HCT116 (cell line): ENCODE results near the gene XK. TPM values are rescaled to one million over a fixed set of nuclear protein-coding genes. Genes with fewer than 3 reads are reported as not detected.
A peak's percentile ranks its signal among the peaks of the same experiment; 100 is the strongest.

Experiments
- ATAC-seq: fragments of 200-7000 bp; cut with Tn5 transposase; 2 replicates; pipeline ENCODE4 v1.9.1; 2020; ENCODE audit warnings: mild to moderate bottlenecking, moderate library complexity
- BruUV-seq: library from RNA; stranded (reverse); fragments of 400-500 nt; replicated peaks from 2 replicates; lab custom pipeline; 2021; lab: Mats Ljungman, UMichigan
- CTCF ChIA-PET: fragments of 300-600 bp; sonication (Branson Sonifier 250); formaldehyde crosslinking; loops from one replicate; lab custom pipeline; 2021; ENCODE audit warnings: antibody characterized with exemption; lab: Charles Lee
- POLR2A ChIA-PET: fragments of 300-600, 350-600 bp; sonication (Branson Sonifier 250); formaldehyde crosslinking; loops from one replicate; lab custom pipeline; 2021; ENCODE audit warnings: antibody characterized with exemption; lab: Charles Lee
- RAD21 ChIA-PET, 2 experiments: fragments of 300-600 bp; sonication (Branson Sonifier 250); formaldehyde crosslinking; loops; one replicate each; lab custom pipeline; 2023; ENCODE audit warnings: low total read pairs in 2 of 2; ENCODE audit not compliant: uncharacterized antibody in 2 of 2, unreplicated experiment in 2 of 2, low non-redundant PET in 1 of 2; lab: Charles Lee
- DNase-seq: peaks from one replicate; pipeline ENCODE4 v3.0.0-alpha.2; 2010; ENCODE audit warnings: low read depth, low spot score
- H2AFZ ChIP-seq: fragments of 200-600 bp; shearing (Covaris generic), sonication (generic); 2 replicates; pipeline ENCODE4 v1.6.1; 2017; ENCODE audit warnings: low read depth, mixed run types, mixed read lengths, antibody characterized with exemption, low read length; ENCODE audit not compliant: poor library complexity, severe bottlenecking
- H3K27ac ChIP-seq: 2 replicates; pipeline ENCODE4 v1.5.1; 2012; ENCODE audit warnings: low read depth, low read length
- H3K27me3 ChIP-seq: fragments of 200-600 bp; sonication (generic); 2 replicates; pipeline ENCODE4 v1.6.1; 2016; ENCODE audit warnings: mixed run types, low read length, mixed read lengths; ENCODE audit not compliant: insufficient read depth
- H3K36me3 ChIP-seq, 2 experiments: fragments of 200-500 bp in 1 of 2; fragments of 200-600 bp in 1 of 2; sonication (Bioruptor generic) in 1 of 2; sonication (generic) in 1 of 2; 2 replicates each; pipeline versions ENCODE4 v1.5.1 to v1.6.1; 2014 to 2016; ENCODE audit warnings: low read length in 2 of 2, inconsistent platforms in 1 of 2, mixed read lengths in 1 of 2, mixed run types in 1 of 2; ENCODE audit not compliant: insufficient read depth in 2 of 2, control insufficient read depth in 1 of 2
- H3K4me1 ChIP-seq, 2 experiments: fragments of 200-600 bp in 1 of 2; sonication (generic) in 1 of 2; 2 replicates each; pipeline versions ENCODE4 v1.5.1 to v1.6.1; 2012 to 2017; ENCODE audit warnings: low read length in 2 of 2, inconsistent platforms in 1 of 2, mild to moderate bottlenecking in 1 of 2, mixed read lengths in 1 of 2, mixed run types in 1 of 2, moderate library complexity in 1 of 2; ENCODE audit not compliant: insufficient read depth in 2 of 2, control insufficient read depth in 1 of 2
- H3K4me2 ChIP-seq: fragments of 200-600 bp; sonication (generic); 2 replicates; pipeline ENCODE4 v1.6.1; 2017; ENCODE audit warnings: mixed run types, low read length, mixed read lengths
- H3K4me3 ChIP-seq, 2 experiments: fragments of 200-600 bp in 1 of 2; sonication (generic) in 1 of 2; replicated peaks in 1 of 2; 2 replicates each; pipeline ENCODE4 v1.5.1; 2011 to 2016; ENCODE audit warnings: low read length in 2 of 2, control low read depth in 1 of 2, low read depth in 1 of 2, mild to moderate bottlenecking in 1 of 2, mixed read lengths in 1 of 2, mixed run types in 1 of 2
- H3K79me2 ChIP-seq: fragments of 200-600 bp; sonication (generic); 2 replicates; pipeline ENCODE4 v1.6.1; 2017; ENCODE audit warnings: mild to moderate bottlenecking, mixed run types, low read length, moderate library complexity, mixed read lengths; ENCODE audit not compliant: insufficient read depth
- H3K9ac ChIP-seq: fragments of 200-600 bp; sonication (generic); 2 replicates; pipeline ENCODE4 v1.6.1; 2016; ENCODE audit warnings: low read length, mixed read lengths
- H3K9me2 ChIP-seq: fragments of 200-600 bp; sonication (generic), shearing (Covaris generic); 2 replicates; pipeline ENCODE4 v1.6.1; 2017; ENCODE audit warnings: mixed run types, mild to moderate bottlenecking, moderate library complexity; ENCODE audit not compliant: insufficient read depth
- H3K9me3 ChIP-seq, 2 experiments: fragments of 200-500 bp in 1 of 2; fragments of 200-600 bp in 1 of 2; sonication (Bioruptor generic) in 1 of 2; sonication (generic) in 1 of 2; 2 replicates each; pipeline ENCODE4 v1.6.1; 2014 to 2017; ENCODE audit warnings: low read length in 2 of 2, mixed read lengths in 2 of 2, inconsistent platforms in 1 of 2, low read depth in 1 of 2, mild to moderate bottlenecking in 1 of 2, mixed run types in 1 of 2, moderate library complexity in 1 of 2; ENCODE audit not compliant: control insufficient read depth in 1 of 2, insufficient read depth in 1 of 2
- H4K20me1 ChIP-seq: fragments of 200-600 bp; sonication (generic), shearing (Covaris generic); 2 replicates; pipeline ENCODE4 v1.6.1; 2017; ENCODE audit warnings: mixed run types, mild to moderate bottlenecking, moderate library complexity; ENCODE audit not compliant: insufficient read depth
- ATF3 ChIP-seq: IDR thresholded peaks from 2 replicates; pipeline ENCODE4 v1.6.1; 2012
- CTCF ChIP-seq, 3 experiments: fragments of 200-600 bp in 1 of 3; sonication (generic) in 1 of 3; IDR thresholded peaks in 2 of 3; conservative IDR thresholded peaks in 1 of 3; 2 replicates each; pipeline ENCODE4 v1.5.1; 2012 to 2017; ENCODE audit warnings: low read depth in 2 of 3, low read length in 2 of 3, antibody characterized with exemption in 1 of 3, borderline replicate concordance in 1 of 3, control low read depth in 1 of 3, mild to moderate bottlenecking in 1 of 3, mixed read lengths in 1 of 3, mixed run types in 1 of 3, moderate library complexity in 1 of 3; ENCODE audit not compliant: insufficient read depth in 1 of 3
- EGR1 ChIP-seq: IDR thresholded peaks from 2 replicates; pipeline ENCODE4 v1.6.1; 2012; ENCODE audit warnings: low read depth
- ELF1 ChIP-seq: IDR thresholded peaks from 2 replicates; pipeline ENCODE4 v1.6.1; 2012; ENCODE audit warnings: low read depth, borderline replicate concordance
- EZH2 ChIP-seq: fragments of 200-600 bp; sonication (generic); IDR thresholded peaks from 2 replicates; pipeline ENCODE4 v1.6.1; 2017; ENCODE audit warnings: antibody characterized with exemption, mixed run types
- FOSL1 ChIP-seq: IDR thresholded peaks from 2 replicates; pipeline ENCODE4 v1.6.1; 2012; ENCODE audit warnings: low read depth
- JUND ChIP-seq: IDR thresholded peaks from 2 replicates; pipeline ENCODE4 v1.6.1; 2012
- POLR2A ChIP-seq: IDR thresholded peaks from 2 replicates; pipeline ENCODE4 v1.7.0; 2011; ENCODE audit warnings: borderline replicate concordance; ENCODE audit not compliant: insufficient read depth, insufficient read length; ENCODE audit errors: extremely low read depth
- POLR2AphosphoS5 ChIP-seq: IDR thresholded peaks from 2 replicates; pipeline ENCODE4 v1.6.1; 2011; ENCODE audit warnings: mild to moderate bottlenecking, low read depth, low read length, moderate library complexity
- RAD21 ChIP-seq: IDR thresholded peaks from 2 replicates; pipeline ENCODE4 v1.6.1; 2012; ENCODE audit warnings: low read depth, mild to moderate bottlenecking
- SP1 ChIP-seq: IDR thresholded peaks from 2 replicates; pipeline ENCODE4 v1.6.1; 2012; ENCODE audit warnings: low read depth
- ZBTB33 ChIP-seq: IDR thresholded peaks from 2 replicates; pipeline ENCODE4 v1.6.1; 2011; ENCODE audit warnings: mild to moderate bottlenecking, low read length, moderate library complexity; ENCODE audit not compliant: insufficient replicate concordance; ENCODE audit errors: extremely low read depth
- intact Hi-C: fragments of 100-400 bp; cut with micrococcal nuclease; formaldehyde crosslinking; loops from 2 replicates; pipeline ENCODE4 v1.10.0; 2022
- total RNA-seq: library from RNA; stranded (reverse); gene quantifications from one replicate; pipeline ENCODE4 v1.2.1, GENCODE V29; 2021; ENCODE audit not compliant: unreplicated experiment

The XK gene
- total RNA-seq, 1 experiment from 2014 or later: 2.6 TPM

- Histone ChIP-seq H3K4me3 (peak overlapping the region; percentile 38 to 50), H3K4me1 (peaks cover 11 to 24% of the 10 kb centered on the region in 2 experiments), H3K27me3 (no peaks in the 10 kb centered on the region), H3K4me2 (peak overlapping the region; percentile 72), H3K79me2 (no peaks in the 10 kb centered on the region), H3K36me3 (no peaks in the 10 kb centered on the region), H3K9me3 (no peaks in the 10 kb centered on the region), H3K9me2 (no peaks in the 10 kb centered on the region), H2AFZ (peak overlapping the region; percentile 9), H3K9ac (peak overlapping the region; percentile 44), H3K27ac (peak overlapping the region; percentile 60; the same call in 1 of the 2 replicates), H4K20me1 (no peaks in the 10 kb centered on the region)
- CTCF ChIA-PET: no interaction called here
- DNase-seq: no peak
- no peak for TF ChIP-seq EZH2
- intact Hi-C loops: no loop called here
- RAD21 ChIA-PET: no interaction called here
- POLR2A ChIA-PET: no interaction called here
- BruUV-seq: TSS peak; percentile 64
- no peak for ATAC-seq
These were observed 891 bp downstream of the XK start for GRCh38 chrX:37686369-37686995.

- no TSS peak for BruUV-seq
- Histone ChIP-seq H3K36me3 (no peaks in the 10 kb centered on the region), H4K20me1 (no peaks in the 10 kb centered on the region), H3K9ac (no peak overlapping the region), H3K4me2 (0 out of 2 replicates have a peak overlapping the region, but pooled peaks have one; percentile 72), H3K9me2 (no peaks in the 10 kb centered on the region), H3K4me3 (no peak overlapping the region), H3K79me2 (no peaks in the 10 kb centered on the region), H2AFZ (no peak overlapping the region), H3K4me1 (peaks cover 11 to 24% of the 10 kb centered on the region in 2 experiments), H3K9me3 (no peaks in the 10 kb centered on the region), H3K27ac (no peak overlapping the region), H3K27me3 (no peaks in the 10 kb centered on the region)
- DNase-seq (no peak), ATAC-seq (no peak)
- ChIA-PET CTCF (no interaction called here), POLR2A (no interaction called here), RAD21 (no interaction called here)
- intact Hi-C loops: no loop called here
- TF ChIP-seq POLR2A: no peak
- no peak for TF ChIP-seq JUND
- TF ChIP-seq CTCF (IDR thresholded peaks at IDR 0.05 in 2 of 3, conservative IDR thresholded peaks at IDR 0.05 in 1 of 3; ENCODE audit: borderline replicate concordance in 1 of 3, insufficient read depth in 1 of 3, low read depth in 2 of 3, low read length in 2 of 3): no peak
- no peak for TF ChIP-seq SP1
- no peak for TF ChIP-seq EGR1
- no peak for TF ChIP-seq POLR2AphosphoS5
- TF ChIP-seq ZBTB33: no peak
- no peak for TF ChIP-seq ELF1
- no peak for TF ChIP-seq RAD21
- no peak for TF ChIP-seq ATF3
- no peak for TF ChIP-seq FOSL1
These were observed 1.4 kb downstream of the XK start for GRCh38 chrX:37686996-37687395.
